K562 (cell line): Measurements from ENCODE around the gene HTR1D. TPM values are rescaled to one million over a fixed set of nuclear protein-coding genes. Genes with fewer than 3 reads are reported as not detected.
A peak's percentile ranks its signal among the peaks of the same experiment; 100 is the strongest.

ENCODE experiments used
- ADNP ChIP-seq: fragments of 200-800 bp; sonication (Bioruptor generic); IDR thresholded peaks from 2 replicates; pipeline ENCODE4 v1.6.1; 2016; ENCODE audit warnings: missing genetic modification characterization, missing compliant biosample characterization
- ARNT ChIP-seq, 2 experiments: fragments of 450-650 bp; IDR thresholded peaks; 2 replicates each; pipeline ENCODE4 v1.6.1; 2016; ENCODE audit warnings: mild to moderate bottlenecking in 1 of 2
- CGGBP1 ChIP-seq: fragments of 250-450 bp; sonication (Bioruptor Pico); IDR thresholded peaks from 2 replicates; pipeline ENCODE4 v1.9.0; 2021; ENCODE audit warnings: mild to moderate bottlenecking
- GTF2E2 ChIP-seq: fragments of 200-800 bp; sonication (Bioruptor generic); IDR thresholded peaks from 2 replicates; pipeline ENCODE4 v1.6.1; 2016; ENCODE audit warnings: missing genetic modification characterization, missing compliant biosample characterization
- JUND ChIP-seq, 2 experiments: IDR thresholded peaks; 2 replicates in 1 of 2; 3 replicates in 1 of 2; pipeline ENCODE4 v1.6.1; 2011; ENCODE audit warnings: borderline replicate concordance in 2 of 2, low read depth in 2 of 2, low read length in 2 of 2, improper control_type of control experiment in 1 of 2, missing biosample characterization in 1 of 2, missing genetic modification characterization in 1 of 2, missing genetic modification reagents in 1 of 2
- KAT7 ChIP-seq: sonication (generic); formaldehyde crosslinking; IDR thresholded peaks from 2 replicates; pipeline ENCODE4 v1.8.0; 2022; ENCODE audit warnings: missing genetic modification reagents, mild to moderate bottlenecking, borderline replicate concordance
- MXI1 ChIP-seq: IDR thresholded peaks from 2 replicates; pipeline ENCODE4 v1.6.1; 2011; ENCODE audit warnings: low read depth, mild to moderate bottlenecking, improper control_type of control experiment, low read length
- SAFB ChIP-seq: fragments of 200-400 bp; formaldehyde crosslinking; IDR thresholded peaks from 2 replicates; pipeline ENCODE4 v1.6.1; 2017; ENCODE audit warnings: low read depth, low read length, borderline replicate concordance
- SMARCA5 ChIP-seq: fragments of 450-650 bp; IDR thresholded peaks from 2 replicates; pipeline ENCODE4 v1.6.1; 2016
- SMARCE1 ChIP-seq: fragments of 450-650 bp; IDR thresholded peaks from 2 replicates; pipeline ENCODE4 v1.7.1; 2016; ENCODE audit warnings: mild to moderate bottlenecking
- TCF7 ChIP-seq: sonication (generic); IDR thresholded peaks from 2 replicates; pipeline ENCODE4 v1.6.1; 2016; ENCODE audit warnings: antibody characterized with exemption, borderline replicate concordance
- ZNF3 ChIP-seq: fragments of 250-450 bp; sonication (Bioruptor Pico); IDR thresholded peaks from 2 replicates; pipeline ENCODE4 v1.5.0; 2021; ENCODE audit warnings: mild to moderate bottlenecking, moderate library complexity
- ZNF707 ChIP-seq: fragments of 250-450 bp; sonication (Bioruptor Pico); conservative IDR thresholded peaks from 2 replicates; pipeline ENCODE4 v1.8.0; 2022; ENCODE audit warnings: inconsistent platforms, mild to moderate bottlenecking, moderate library complexity
- polyA plus RNA-seq, 8 experiments: library from polyadenylated mRNA; depleted of rRNA in 4 of 8; stranded (reverse) in 5 of 8; unstranded in 3 of 8; fragments of >200 nt; fragmentation: Nextera tagmentation in 2 of 8; fragmentation: Illumina TruSeq in 1 of 8; extraction: Ambion mirVana in 2 of 8; extraction: Trizol in 1 of 8; gene quantifications; 2 replicates each; pipeline versions ENCODE4 v1.2.1 to v1.2.3, GENCODE V29; 2011 to 2014; ENCODE audit warnings: inconsistent platforms in 1 of 8, missing spikeins in 1 of 8
- total RNA-seq, 7 experiments: library from RNA; depleted of rRNA in 6 of 7; stranded (reverse); fragments of >200 nt in 6 of 7; fragmentation: Illumina TruSeq in 2 of 7; extraction: Trizol in 2 of 7; gene quantifications; 2 replicates each; pipeline versions ENCODE4 v1.2.1 to v1.2.3, GENCODE V29; 2011 to 2021; ENCODE audit warnings: low replicate concordance in 1 of 7
- TF ChIP-seq, protein P1 (sequence below): fragments of 250-450 bp; sonication (Bioruptor Pico); IDR thresholded peaks from 2 replicates; pipeline ENCODE4 v1.5.0; 2021; ENCODE audit warnings: mild to moderate bottlenecking, moderate library complexity

Gene HTR1D
- total and polyA plus RNA-seq, 9 of the 15 experiments (the other 6 are each of a cell fraction or from before 2014, with no cell fraction given), result 0.03 to 0.09 (median 0.04) TPM; not detected in 4

GRCh38 chr1:23148084-23148483 is 69.2 kb downstream of the HTR1D start (continued):
- peak; percentile 8; the same call in 1 of the 2 replicates for TF ChIP-seq JUND (IDR thresholded peaks at IDR 0.05; ENCODE audit: borderline replicate concordance, low read depth, low read length)
- TF ChIP-seq JUND (tag; IDR thresholded peaks at IDR 0.05; ENCODE audit: borderline replicate concordance, low read depth, low read length), result 0 out of 3 replicates have a peak, but pooled peaks have one; percentile 19
- TF ChIP-seq CGGBP1 (CRISPR knock-in tag), result no peak
- no peak for TF ChIP-seq MXI1
- 0 out of 2 replicates have a peak, but pooled peaks have one; percentile 52 for TF ChIP-seq ADNP (tag)
- no peak for TF ChIP-seq ARNT (IDR thresholded peaks at IDR 0.05)
- TF ChIP-seq SAFB, result no peak
- TF ChIP-seq ZNF707 (CRISPR knock-in tag), result no peak
- TF ChIP-seq SMARCE1, result peak; percentile 40; the same call in 1 of the 2 replicates
- no peak for TF ChIP-seq TCF7
- TF ChIP-seq GTF2E2 (tag), result no peak
- no peak for TF ChIP-seq SMARCA5
- TF ChIP-seq, protein P1, sequence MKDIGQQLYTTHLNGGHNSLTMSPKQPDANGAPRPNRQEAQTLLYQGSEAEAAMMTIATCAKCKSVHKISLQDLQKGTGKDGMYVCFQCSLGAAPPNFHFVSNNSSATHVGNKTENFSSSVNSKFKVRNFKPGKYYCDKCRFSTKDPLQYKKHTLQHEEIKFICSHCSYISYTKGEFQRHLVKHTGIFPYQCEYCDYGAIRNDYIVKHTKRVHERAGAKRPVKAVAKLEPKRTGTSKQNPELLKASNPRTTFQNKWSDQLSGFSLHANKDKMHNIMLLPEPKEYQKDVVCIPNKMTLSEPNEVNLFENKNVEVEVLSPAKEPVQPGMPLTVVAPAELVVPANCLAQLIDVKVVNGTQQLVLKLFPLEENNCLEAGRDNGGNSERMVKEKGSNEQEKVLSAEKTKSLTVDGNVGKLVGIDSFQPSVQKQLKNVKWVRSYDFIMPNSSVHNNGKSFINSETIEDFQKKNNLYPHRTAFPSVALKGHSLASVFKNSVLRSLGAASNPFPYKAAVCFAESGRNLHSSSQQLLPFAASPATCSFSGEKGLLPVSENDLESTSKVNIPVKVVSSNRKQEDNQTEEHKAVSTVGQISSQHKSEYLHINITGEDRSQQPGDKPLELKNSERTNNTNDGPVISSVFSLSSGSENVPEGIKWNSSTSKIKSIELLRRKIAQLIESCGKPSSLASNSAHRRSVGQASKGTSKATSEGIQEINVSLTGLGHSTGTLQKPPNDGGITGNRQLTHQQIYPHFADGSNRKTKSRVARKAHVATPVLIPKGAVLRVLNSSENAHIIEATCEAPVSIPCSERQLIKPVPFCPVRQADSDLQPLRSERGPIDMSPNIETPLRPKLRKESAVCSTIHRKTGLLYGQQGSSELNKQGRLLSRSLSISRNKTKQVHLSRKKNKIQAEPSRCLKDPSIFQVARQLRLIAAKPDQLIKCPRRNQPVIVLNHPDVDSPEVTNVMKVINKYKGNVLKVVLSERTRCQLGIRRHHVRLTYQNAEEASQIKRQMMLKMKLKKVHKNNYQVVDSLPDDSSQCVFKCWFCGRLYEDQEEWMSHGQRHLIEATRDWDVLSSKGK, result no peak
- no peak for TF ChIP-seq ZNF3 (CRISPR knock-in tag)
- no peak for TF ChIP-seq KAT7 (CRISPR knock-in tag)
